ENCODE measurements around the gene HDC.

DNA sequence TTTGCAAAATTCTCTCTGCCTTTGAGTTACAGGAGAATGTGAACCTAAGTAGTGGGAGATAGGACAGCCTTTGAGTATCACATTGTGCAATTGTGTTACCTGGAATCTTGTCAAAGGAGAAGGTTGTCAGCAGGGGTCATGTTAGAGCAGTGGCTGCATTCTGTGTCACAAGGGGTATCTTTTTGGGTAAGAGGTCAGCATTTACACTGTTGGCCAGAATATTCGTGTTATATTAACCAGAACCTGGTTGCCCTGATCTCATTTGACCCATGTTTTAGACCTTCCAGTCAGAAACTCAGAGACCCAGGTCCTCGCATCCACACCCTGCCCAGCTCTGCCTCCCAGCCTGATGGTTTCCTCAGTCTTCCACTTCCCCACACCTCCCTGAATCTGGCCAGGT, 27.3 kb downstream of the HDC start:
- TF ChIP-seq, protein P1, sequence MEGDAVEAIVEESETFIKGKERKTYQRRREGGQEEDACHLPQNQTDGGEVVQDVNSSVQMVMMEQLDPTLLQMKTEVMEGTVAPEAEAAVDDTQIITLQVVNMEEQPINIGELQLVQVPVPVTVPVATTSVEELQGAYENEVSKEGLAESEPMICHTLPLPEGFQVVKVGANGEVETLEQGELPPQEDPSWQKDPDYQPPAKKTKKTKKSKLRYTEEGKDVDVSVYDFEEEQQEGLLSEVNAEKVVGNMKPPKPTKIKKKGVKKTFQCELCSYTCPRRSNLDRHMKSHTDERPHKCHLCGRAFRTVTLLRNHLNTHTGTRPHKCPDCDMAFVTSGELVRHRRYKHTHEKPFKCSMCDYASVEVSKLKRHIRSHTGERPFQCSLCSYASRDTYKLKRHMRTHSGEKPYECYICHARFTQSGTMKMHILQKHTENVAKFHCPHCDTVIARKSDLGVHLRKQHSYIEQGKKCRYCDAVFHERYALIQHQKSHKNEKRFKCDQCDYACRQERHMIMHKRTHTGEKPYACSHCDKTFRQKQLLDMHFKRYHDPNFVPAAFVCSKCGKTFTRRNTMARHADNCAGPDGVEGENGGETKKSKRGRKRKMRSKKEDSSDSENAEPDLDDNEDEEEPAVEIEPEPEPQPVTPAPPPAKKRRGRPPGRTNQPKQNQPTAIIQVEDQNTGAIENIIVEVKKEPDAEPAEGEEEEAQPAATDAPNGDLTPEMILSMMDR (IDR thresholded peaks at IDR 0.05; ENCODE audit: poor library complexity): no peak
- no peak for TF ChIP-seq EZH2phosphoT487 (IDR thresholded peaks at IDR 0.05; ENCODE audit: low read depth, severe bottlenecking, unreplicated experiment)

Measured in hepatocyte (in vitro differentiated cells).